WERI-Rb-1 (cell line): ENCODE data around the gene CGRRF1.

Experiments
- DNase-seq: peaks from one replicate; pipeline ENCODE4 v3.0.0-alpha.2; 2020
- H3K27ac ChIP-seq: fragments of 250-450 bp; sonication (Bioruptor Pico); 2 replicates; pipeline ENCODE4 v1.5.1; 2020; ENCODE audit warnings: mild to moderate bottlenecking, moderate library complexity
- H3K27me3 ChIP-seq: fragments of 250-450 bp; sonication (Bioruptor Pico); 2 replicates; pipeline ENCODE4 v1.5.1; 2021; ENCODE audit warnings: mild to moderate bottlenecking, low read depth, moderate library complexity; ENCODE audit not compliant: insufficient read depth, severe bottlenecking
- H3K36me3 ChIP-seq: fragments of 250-450 bp; sonication (Bioruptor Pico); 2 replicates; pipeline ENCODE4 v1.5.1; 2020; ENCODE audit warnings: mild to moderate bottlenecking, moderate library complexity
- H3K4me3 ChIP-seq: 2 replicates; pipeline ENCODE4 v1.5.1; 2011; ENCODE audit warnings: low read depth, mild to moderate bottlenecking, control low read depth, low read length
- H3K9me3 ChIP-seq: fragments of 250-450 bp; sonication (Bioruptor Pico); 2 replicates; pipeline ENCODE4 v1.5.1; 2021; ENCODE audit warnings: mild to moderate bottlenecking, moderate library complexity; ENCODE audit not compliant: severe bottlenecking
- CTCF ChIP-seq: IDR thresholded peaks from 2 replicates; pipeline ENCODE4 v1.5.1; 2011; ENCODE audit warnings: low read depth, mild to moderate bottlenecking, control low read depth, inconsistent platforms, low read length

CGRRF1 gene

GRCh38 chr14:54532111-54533012 is 22.7 kb downstream of the CGRRF1 start:
- DNase-seq, result no peak
- H3K27ac ChIP-seq, result no peak overlapping the region
- H3K4me3 ChIP-seq, result no peak overlapping the region
- H3K9me3 ChIP-seq, result no peaks in the 10 kb centered on the region
- no peaks in the 10 kb centered on the region for H3K27me3 ChIP-seq
- no peak for TF ChIP-seq CTCF
- H3K36me3 ChIP-seq, result no peaks in the 10 kb centered on the region; the same call in none of the 2 replicates

- Histone ChIP-seq H3K9me3 (no peaks in the 10 kb centered on the region), H3K4me3 (no peak overlapping the region), H3K27me3 (no peaks in the 10 kb centered on the region), H3K27ac (no peak overlapping the region), H3K36me3 (peaks cover 2% of the 10 kb centered on the region)
- no peak for DNase-seq
- TF ChIP-seq CTCF, result no peak
Measured at GRCh38 chr14:54533100-54533499, 23.4 kb downstream of the CGRRF1 start.

GRCh38 chr14:54535126-54535525 is 25.4 kb downstream of the CGRRF1 start:
- no peak overlapping the region for H3K4me3 ChIP-seq
- DNase-seq, result no peak
- no peaks in the 10 kb centered on the region for H3K9me3 ChIP-seq
- no peak overlapping the region for H3K27ac ChIP-seq
- TF ChIP-seq CTCF, result no peak
- H3K27me3 ChIP-seq, result no peaks in the 10 kb centered on the region
- peaks cover 4% of the 10 kb centered on the region for H3K36me3 ChIP-seq

GRCh38 chr14:54535646-54536045 is 25.9 kb downstream of the CGRRF1 start:
- no peak for TF ChIP-seq CTCF
- Histone ChIP-seq H3K36me3 (peaks cover 4% of the 10 kb centered on the region), H3K9me3 (no peaks in the 10 kb centered on the region), H3K27ac (no peak overlapping the region), H3K4me3 (no peak overlapping the region), H3K27me3 (no peaks in the 10 kb centered on the region)
- DNase-seq, result no peak

- TF ChIP-seq CTCF, result no peak
Measured at GRCh38 chr14:54537651-54538050, 27.9 kb downstream of the CGRRF1 start.

More at GRCh38 chr14:54537651-54538050, 27.9 kb downstream of the CGRRF1 start:
- Histone ChIP-seq H3K9me3 (no peaks in the 10 kb centered on the region), H3K27me3 (no peaks in the 10 kb centered on the region), H3K27ac (no peak overlapping the region), H3K36me3 (peaks cover 4% of the 10 kb centered on the region), H3K4me3 (no peak overlapping the region)
- no peak for DNase-seq
